ENCODE data around the gene ABHD8.

- no peak for TF ChIP-seq CTCF (IDR thresholded peaks at IDR 0.05)
- no peak for TF ChIP-seq POLR2A (IDR thresholded peaks at IDR 0.05)
Observed at GRCh38 chr19:17319473-17320238, 16.4 kb upstream of the ABHD8 start.

Measured in adrenal gland (tissue), 5 donors.